ENCODE results near the gene NCOR1.
"Not testable (repeated sequence)": the region's sequence is repeated elsewhere in the genome, so short reads cannot be mapped to it uniquely, and the experiment has no call there.

Gene NCOR1

DNA sequence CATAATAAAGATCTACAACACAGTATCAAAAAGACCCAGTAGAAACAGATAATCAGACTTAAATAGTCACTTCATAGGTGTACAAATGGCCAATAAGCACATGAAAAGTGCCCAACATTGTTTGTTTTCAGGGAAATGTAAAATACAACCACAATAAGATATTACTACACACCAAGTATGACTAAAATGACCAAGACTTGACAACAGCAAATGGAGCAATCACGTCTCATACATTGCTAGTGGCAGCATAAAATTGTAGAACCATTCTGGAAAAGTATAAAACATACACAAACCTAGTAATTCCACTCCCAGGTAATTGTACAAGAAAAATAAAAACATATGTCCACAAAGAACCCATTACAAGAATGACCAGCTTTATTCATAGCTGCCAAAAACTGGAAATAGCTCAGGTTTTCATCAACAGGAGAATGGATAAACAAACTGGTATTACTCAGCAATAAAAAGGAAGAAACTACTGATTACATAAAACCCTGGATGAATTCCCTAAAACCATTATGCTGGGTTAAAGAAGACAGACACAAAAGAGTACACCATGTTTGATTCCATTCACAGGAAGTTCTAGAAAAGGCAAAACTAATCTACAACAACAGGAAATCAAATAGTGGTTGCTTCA lies 130.2 kb downstream of the NCOR1 start:
- no peak for DNase-seq

DNA sequence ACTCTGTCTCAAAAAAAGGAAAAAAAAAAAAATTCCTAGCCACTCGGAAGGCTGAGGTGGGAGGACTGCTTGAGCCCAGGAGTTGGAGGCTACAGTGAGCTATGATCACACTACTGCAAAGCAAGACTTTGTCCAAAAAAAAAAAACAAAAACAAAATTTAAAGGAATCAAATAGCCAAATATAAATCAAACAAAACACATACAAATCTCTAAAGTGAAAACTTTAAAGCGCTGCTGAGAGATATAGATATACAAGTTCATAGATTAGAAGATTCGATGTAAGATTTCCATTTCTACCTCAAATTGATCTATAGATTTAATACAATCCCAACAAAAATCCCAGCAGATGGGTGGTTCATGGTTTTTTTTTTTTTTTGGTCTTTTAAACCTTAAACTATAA lies 132.1 kb downstream of the NCOR1 start:
- no peak for DNase-seq

DNA sequence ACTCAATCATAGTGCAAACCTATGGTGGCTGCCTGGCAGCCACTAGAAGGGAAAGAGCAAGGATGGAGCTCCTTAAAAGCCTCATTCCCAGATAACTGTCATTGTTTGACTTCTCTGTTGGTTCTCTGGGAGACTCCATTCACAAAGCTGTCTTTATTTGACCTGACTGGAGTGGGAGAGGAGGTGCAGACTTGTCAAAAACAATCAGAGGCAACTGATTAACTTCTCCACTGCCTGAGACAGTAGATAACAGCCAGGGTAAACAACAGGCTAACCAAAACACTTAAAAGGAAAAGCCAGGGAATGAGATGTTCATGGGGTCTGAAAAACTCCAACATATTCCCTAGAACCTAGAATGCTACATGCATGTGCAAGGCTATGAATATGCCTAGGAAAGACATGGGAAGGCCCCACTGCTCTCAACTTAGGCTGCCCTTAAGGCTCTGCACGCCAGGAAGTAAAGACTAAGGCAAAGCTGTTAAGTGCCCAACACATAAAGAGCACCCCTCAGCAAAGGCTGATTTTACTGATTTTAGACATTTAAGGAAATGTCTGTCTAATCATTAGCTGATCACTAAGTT lies 133.7 kb downstream of the NCOR1 start:
- no peak for DNase-seq

DNA sequence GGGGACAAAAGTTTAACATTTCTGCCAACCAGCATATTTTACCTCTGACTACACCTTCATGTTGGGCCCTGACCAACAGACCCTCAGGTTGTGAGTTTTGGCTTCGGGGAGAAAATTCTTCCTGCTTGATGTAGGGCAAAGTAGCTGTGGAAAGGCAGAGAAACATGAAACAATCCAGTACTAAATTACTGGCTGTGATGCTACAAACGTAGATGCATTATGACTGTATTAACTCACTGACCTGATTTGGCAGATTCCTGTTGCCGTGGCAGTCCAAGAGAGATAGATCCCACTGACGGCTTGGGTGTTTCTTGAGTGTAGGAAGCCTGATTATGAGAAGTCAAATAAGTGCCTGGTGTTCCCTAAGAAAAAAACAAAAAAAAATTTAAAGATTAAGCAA lies 135.0 kb downstream of the NCOR1 start:
- DNase-seq: no peak

DNA sequence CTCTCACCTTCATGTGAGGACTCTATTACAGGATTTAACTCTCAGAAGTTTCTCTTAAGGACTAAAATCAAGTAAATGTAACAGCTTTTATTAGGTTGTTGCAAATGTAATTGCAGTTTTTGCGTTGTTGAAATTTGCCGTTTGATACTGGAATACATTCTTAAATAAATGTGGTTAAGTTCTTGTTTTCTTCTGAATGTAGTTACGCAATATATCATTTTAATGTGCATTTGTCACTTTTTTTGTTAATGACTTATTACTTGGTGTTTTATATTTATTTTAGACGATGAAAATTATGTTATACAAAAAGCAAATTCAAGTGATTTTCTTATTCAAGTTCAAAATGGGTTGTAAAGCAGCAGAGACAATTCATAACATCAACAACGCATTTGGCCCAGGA lies 139.4 kb downstream of the NCOR1 start:
- DNase-seq: no peak

DNA sequence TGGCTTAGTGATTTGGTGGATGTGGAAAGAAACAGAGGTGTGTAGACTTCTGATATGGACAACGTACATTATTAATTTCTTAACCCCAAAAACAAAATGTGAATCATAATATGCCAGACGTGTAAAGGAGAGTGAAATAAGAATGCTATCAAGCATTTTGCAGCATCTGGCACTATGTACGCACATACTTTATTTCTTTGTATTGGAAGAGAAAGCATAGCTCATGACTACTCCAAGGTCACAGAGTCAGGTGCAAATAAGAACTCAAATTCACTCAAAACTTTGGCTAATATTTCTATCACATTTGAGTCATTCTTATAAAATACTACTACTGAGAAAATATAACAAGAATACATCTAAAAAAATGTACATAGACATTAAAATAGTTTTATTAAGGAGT lies 140.9 kb downstream of the NCOR1 start:
- no peak for DNase-seq

DNA sequence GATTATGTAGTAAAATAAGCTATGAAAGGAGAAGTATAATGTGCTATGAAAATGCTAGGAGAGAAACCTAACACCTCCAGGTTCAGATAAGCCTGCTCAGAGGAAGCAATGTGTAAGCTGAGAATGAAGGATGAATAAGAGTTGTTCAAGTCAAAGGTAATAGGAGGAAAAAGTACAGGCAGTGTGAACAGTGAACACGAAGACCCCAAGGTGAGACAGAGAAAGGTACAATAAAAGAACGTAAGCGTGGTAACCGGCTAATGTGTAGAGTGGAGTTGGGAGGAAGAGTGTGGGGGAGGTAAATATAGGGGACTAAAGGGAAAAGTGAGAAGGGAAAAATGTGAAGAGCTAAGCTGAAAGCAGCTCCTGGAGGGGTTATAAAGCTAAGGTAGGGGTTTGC lies 141.5 kb downstream of the NCOR1 start:
- no peak for DNase-seq

DNA sequence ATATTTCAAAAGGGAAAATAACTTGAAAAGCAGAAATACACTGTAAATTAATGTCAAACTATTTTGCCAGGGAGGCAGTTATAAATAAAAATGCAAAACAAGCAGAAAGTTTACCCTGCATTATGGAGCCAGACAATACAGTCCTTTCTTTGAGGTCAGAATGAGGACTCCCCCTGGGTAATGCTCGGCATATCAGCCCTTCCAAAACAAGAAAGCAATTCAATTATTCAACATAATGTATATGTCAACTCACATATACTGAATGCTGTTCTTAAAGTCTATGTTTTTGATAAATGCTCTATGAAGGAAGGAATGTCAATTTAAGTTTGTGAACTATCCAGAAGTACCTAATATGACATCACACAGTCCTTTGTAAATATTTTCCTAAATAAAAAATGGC lies 143.3 kb downstream of the NCOR1 start:
- DNase-seq: no peak

DNA sequence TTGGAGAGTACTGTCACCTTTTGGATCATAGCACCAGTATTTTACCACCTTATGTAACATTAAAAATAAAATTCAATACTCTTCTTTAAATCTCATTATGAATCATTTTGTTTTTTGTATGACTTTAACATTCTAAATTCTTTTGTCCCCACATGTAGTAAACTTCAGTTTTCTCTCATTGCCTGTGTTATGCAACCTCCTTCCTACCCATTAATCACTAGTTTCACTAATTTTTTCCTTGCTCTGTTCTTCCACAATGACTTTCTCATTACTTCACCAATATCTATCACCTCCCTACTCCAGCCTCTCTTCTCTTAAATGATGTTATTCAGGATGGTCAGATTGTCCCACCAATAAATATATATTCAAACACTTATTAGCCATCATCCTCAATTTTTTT lies 147.0 kb downstream of the NCOR1 start:
- no peak for DNase-seq

DNA sequence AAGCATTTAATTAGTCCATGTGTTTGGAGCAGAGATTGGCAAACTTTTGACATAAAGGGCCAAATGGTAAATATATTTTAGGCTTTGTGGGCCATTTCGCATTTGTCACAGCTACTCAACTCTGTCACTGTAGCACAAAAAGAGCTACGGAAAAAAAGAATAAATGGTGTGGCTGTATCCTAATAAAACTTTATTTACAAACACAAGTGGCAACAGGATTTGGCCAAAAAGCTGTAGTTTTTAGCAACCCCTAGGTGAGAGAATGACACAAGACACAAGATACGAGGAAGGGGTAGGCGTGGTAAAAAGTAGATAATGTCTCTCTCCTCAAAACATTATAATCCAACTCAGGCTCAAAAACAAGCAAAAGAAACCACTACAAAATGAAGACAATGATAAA lies 149.2 kb downstream of the NCOR1 start:
- DNase-seq: no peak

DNA sequence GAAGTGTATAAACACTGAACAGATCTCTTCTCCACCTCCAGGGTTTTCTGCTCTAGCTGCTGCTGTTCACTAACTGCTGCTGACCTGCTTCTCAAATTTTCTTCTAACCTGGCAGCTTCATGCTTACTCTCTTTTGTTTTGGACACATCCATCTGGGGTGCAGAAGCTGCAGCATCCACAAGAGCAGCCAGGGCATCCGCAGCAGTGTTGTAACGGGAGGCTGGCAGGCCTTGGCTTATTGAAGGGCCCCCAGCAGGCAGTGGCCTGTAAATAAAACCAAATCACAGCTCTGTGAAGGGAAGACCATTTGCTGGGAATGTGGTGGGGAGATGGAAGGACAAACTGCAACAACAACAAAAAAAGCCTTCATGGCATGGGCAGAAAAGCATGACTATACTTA lies 153.7 kb downstream of the NCOR1 start:
- no peak for DNase-seq

DNA sequence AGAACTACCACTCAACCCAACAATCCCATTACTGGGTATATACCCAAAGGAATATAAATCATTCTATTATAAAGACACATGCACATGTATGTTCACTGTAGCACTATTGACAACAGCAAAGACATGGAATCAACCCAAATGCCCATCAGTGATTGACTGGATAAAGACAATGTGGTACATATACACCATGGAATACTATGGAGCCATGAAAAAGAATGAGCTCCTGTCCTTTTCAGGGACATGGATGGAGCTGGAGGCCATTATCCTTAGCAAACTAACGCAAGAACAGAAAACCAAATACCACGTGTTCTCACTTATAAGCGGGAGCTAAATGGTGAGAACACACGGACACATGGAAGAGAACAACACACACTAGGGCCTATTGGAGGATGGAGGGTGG lies 160.2 kb downstream of the NCOR1 start:
- not testable (repeated sequence) for DNase-seq

DNA sequence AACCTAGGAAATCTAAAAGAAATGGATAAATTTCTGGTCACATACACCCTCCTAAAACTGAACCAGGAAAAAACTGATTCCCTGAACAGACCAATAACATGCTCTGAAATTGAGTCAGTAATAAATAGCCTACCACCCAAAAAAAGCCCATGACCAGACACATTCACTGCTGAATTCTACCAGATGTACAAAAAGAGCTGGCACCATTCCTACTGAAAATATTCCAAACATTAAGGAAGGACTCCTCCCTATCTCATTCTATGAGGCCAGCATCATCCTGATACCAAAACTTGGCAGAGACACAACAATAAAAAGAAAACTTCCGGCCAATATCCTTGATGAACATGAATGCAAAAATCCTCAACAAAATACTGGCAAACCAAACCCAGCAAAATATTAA lies 162.8 kb downstream of the NCOR1 start:
- no peak for DNase-seq

DNA sequence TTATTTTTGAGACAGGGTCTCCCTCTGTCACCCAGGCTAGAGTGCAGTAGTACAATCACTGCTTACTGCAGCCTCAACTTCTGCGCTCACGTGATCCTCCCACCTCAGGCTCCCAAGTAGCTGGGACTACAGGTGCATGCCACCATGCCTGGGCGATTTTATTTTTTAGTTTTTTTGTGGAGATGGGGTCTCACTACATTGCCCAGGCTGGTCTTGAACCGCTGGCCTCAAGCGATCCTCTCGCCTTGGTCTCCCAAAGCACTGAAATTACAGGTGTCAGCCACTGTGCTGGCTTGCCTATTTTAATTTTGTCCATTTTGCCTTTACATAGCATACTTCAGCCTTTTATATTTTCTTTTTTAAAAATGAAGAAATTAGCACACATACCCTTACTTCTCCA lies 164.5 kb downstream of the NCOR1 start:
- no peak for DNase-seq

DNA sequence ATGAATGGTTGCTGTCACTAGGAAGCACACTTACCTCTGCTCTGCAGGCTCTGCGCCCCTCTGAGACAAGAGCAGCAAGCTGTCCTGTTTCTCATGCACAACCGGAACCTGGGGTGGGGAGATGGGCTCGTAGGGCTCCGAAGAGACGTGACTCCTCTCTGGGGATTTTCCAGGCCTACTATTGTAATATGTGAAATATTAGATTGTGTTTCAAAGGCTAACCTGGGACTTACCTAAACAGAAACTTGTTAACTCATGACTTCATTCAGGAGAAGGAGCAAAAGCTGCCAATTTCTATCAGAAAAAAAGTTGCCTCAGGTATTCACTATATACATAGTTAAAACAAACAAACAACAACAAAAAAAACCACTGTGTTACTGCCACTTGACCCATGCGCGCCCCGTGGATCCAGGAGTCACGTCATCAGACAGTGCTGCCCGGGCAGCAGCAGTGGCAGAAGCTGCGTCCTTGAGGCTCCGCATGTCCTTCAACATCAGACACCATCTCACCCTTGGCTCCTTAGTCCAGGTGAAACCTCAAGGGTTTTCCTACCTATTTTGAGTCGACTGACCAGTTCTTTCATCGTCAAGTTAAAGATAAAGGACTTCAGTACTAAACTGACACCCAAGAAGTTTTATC lies 166.4 kb downstream of the NCOR1 start:
- DNase-seq: no peak

DNA sequence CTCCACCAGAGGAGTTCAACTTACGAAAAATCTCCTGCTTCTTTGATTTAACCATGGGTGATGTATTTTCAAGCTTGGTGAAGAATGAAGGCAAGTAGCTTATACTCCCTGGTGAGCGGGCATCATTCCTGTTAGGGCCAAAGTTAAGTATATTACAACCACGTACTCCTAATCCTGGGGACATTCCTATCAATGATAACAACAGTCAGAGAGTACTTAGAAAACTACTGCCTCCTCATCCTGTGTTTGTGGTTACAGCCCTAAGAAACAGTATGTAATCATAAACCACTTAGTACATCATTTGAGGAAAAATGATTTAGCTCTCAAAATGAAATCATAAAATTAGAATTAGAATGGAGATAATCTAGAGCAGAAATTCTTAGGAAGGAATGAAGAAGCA lies 168.4 kb downstream of the NCOR1 start:
- no peak for DNase-seq

DNA sequence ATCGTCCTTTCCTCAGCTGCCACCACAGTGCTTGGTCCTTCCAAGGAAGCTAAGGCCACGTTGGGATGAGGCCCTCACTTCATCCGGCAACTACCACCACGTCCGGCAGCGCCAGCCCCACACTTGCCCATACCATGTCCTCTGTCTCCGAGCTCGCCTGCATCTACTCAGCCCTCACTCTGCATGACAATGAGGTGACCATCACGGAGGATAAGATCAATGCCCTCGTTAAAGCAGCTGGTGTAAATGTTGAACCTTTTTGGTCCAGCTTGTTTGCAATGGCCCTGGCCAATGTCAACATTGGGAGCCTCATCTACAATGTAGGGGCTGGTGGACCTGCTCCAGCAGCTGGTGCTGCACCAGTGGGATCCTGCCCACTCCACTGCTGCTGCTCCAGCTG lies 170.8 kb downstream of the NCOR1 start:
- DNase-seq: no peak

DNA sequence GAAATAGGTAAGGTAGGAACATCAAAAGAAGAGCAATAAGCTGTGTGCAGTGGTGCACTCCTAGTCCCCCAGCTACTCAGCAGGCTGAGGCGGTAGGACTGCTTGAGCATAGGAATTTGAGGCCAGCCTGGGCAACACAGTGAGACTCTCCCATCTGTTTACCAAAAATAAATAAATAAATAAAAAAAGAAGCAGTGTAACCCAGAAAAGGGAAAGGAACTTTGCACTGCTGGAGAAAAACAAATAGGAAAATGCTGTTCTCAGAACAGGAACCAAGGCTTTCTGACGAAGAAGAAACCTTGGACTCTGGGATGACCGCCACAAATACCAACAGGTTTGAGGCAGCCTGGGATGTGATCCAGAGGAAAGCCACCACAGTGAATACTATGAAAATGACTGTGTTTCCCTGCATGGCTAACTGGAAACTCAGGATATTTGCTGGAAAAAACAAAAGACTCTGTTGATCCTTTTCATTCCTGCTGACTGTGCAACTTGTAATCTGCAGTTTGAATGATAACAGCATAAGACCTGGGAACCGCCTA lies 174.6 kb downstream of the NCOR1 start:
- DNase-seq: no peak

DNA sequence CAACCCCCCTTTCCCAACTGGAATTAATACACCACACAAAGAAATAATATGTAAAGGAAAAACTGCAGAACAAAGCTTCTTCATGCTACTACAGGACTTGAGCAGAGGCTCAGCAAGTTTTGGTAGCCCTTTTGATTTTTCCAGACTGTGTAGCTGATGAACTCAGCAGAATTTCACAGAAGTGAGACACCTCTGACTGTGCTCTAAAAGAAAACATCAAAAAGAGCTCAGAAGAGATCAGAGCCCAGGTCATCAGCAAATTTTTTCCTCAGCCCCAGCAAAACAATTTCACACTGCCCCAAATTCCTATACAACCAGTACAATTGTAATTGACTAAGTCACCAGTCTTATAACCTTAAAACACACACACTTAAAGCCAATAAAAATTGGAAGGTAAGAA lies 177.7 kb downstream of the NCOR1 start:
- no peak for DNase-seq

DNA sequence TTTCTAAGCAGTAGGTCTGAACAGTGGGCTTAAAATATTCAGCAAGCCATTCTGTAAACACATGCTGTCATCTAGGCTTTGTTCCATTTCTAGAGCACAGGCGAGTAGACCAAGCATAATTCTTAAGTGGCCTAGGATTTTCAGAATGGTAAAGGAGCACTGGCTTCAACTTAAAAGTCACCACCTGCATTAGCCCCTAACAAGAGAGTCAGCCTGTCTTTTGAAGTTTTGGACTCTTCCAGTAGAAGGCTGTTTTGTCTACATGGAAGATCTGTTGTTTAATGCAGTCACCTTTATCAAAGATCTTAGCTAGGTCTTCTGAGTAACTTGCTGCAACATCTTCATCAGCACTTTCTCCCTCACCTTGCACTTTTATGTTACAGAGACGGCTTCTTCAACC lies 179.1 kb downstream of the NCOR1 start:
- no peak for DNase-seq

DNA sequence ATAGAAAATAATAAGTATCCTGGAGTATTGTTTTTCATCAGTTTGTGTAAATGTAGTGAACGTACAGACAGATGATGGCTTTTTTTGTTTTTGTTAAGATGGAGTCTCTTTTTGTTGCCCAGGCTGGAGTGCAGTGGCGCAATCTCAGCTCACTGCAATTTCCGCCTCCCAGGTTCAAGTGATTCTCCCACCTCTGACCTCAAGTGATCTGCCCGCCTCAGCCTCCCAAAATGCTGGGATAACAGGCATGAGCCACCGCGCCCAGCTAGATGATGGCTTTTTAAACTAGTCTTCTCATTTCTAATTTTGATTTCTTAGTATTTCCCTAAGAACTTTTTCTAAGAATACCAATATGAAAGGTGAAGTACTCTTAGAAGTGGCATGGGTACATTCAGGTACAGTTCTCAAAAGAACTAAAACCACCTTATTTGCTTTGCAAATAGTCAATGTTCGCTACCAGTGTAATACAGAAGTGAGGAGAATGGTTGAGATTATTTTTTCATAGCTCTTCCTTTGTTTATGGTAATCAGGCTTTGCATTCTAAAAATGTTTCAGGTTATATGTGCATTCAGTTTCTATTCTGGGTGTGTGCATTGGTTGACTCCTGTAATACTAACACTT lies 181.5 kb downstream of the NCOR1 start:
- no peak for DNase-seq

DNA sequence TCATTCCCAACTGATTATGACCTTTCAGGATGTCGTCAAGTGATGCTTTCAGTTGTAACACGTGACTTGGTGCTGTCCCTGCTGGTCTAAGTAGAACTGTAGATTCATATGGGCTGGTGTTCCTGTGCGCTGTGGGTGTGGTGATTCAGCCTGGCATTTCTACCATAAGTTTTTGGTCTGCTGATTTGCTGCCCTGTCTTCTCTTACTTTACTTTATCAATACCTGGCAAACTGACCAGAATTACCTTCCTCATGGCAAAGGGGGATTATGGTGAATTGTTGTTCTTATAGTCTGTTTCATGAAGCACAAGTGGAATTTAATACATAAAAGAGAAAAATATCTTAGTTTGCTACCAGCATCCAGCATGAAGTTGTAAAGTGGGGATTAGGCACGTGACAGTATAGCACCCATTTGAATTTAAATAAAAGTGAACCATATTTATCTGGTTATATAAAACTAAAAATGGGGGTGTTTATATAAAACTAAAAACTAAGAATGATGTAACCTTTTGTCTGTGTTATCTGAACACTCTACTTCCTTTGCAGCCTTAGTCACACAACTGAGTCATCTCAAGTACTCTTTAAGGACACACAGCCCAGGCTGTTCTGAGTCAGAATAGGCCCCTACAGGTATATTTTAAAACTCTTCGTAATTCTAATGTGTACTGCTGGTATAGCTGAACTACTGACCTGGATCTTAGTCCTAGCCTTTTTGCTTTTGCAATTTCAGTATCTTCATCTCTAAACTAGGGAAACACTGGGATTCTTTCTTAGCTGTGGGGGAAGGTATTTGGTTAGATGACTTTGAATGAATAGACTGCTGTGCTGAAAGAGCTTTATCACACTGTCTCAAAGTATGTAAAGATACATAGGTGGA lies 187.4 kb downstream of the NCOR1 start:
- peak; percentile 10 for DNase-seq

DNA sequence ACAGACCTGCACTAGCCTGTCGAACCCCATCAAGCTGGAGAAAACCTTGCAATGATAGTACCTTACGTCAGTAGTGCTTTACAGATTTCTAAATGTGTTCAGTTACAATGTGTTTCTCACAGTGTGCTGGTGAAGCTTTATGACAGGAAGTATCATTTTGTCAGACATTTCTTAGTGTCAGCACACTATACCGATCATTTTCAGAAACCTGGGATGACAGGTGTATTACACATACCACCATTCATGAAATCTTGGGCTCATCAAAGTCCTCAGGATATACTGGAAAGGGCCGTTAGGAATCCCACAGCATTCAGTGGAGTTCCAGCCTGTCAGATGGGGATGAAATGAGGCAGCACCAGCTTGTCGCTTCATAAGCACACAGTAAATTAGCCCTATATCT lies 188.4 kb downstream of the NCOR1 start:
- no peak for DNase-seq

Data from effector CD4-positive, alpha-beta T cell (primary cell).